PC-3 (cell line): ENCODE data around the gene SCIN.

Experiments
- CTCF ChIP-seq: fragments of 300-600 bp; sonication (generic); conservative IDR thresholded peaks from 2 replicates; pipeline ENCODE4 v1.5.1; 2017; ENCODE audit warnings: antibody characterized with exemption, low read depth, mild to moderate bottlenecking, low read length
- EZH2phosphoT487 ChIP-seq: fragments of 300-600 bp; sonication (generic); IDR thresholded peaks from 2 replicates; pipeline ENCODE4 v1.6.1; 2018; ENCODE audit warnings: mild to moderate bottlenecking, antibody characterized with exemption, low read length, borderline replicate concordance

GRCh38 chr7:12638851-12639456 is 68.4 kb downstream of the SCIN start:
- TF ChIP-seq CTCF (peak; percentile 74), EZH2phosphoT487 (no peak)
